NCI-H1092 treated with DMSO at 0.1 percent for 48 hours (cell line): ENCODE data around the gene NARS2.
A peak's percentile ranks its signal among the peaks of the same experiment; 100 is the strongest.

Experiments used
- DNase-seq: peaks from one replicate; lab custom pipeline; 2025; lab: John Stamatoyannopoulos, UW

Gene NARS2

GRCh38 chr11:78438298-78438975 lies 136.2 kb downstream of the NARS2 start:
- no peak for DNase-seq

GRCh38 chr11:78432956-78433355 lies 141.7 kb downstream of the NARS2 start:
- no peak for DNase-seq

DNA sequence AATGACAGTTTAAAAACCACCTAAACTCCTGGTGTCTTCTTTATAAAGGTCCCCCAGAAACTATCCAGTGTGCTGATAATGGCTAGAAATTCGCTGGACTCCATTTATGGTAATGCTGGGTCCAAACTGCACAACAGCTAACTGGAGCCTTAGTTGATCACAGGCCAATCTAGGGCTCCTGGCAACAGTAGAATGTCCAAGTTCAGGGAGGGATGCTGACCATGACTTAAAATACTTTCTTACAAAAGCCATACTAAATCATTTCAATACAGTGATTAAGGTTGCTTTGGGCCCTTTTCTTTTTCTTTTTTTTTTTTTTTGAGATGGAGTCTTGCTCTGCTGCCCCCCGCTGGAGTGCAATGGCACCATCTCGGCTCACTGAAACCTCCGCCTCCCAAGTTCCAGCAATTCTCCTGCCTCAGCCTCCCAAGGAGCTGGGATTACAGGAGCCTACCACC lies 142.6 kb downstream of the NARS2 start:
- DNase-seq = no peak

GRCh38 chr11:78429660-78430059 lies 145.0 kb downstream of the NARS2 start:
- DNase-seq = no peak

- no peak for DNase-seq
Measured at GRCh38 chr11:78429209-78429608, 145.5 kb downstream of the NARS2 start.

DNA sequence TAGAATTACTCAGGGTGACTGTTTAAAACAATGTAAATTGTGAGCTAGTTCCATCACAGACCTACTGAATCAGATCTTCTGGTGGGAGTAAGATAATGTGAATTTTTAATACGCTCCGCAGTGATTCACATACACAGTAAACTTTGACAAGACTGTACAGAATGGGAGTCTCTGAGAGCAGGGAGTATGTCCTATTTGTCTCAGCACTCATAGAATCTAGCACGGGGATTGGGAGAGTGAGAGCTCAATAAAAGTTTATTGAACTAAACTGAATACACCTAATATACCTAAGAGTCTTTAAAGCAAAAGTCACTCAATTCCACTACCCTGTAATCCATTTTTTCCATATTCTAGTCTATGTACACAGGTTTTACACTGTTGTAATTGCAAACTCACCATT lies 145.9 kb downstream of the NARS2 start:
- DNase-seq = no peak

DNA sequence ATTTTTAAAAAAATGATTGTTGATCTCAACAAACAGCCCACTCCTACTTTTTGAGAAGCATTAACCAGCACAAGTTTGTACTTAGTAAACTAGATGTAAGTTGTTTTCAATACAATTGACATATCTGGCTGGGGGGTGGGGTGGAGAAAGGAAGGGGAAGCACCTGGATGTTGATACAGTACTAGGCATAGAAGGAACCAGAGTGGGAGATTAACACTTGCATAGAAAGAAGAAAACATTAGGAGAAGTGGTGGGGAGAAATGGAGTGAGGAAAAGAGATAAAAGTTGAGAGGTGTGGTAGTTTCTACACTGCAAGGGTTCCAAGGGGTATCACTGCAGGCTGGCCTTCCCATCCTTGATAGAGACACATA lies 146.4 kb downstream of the NARS2 start:
- no peak for DNase-seq

DNA sequence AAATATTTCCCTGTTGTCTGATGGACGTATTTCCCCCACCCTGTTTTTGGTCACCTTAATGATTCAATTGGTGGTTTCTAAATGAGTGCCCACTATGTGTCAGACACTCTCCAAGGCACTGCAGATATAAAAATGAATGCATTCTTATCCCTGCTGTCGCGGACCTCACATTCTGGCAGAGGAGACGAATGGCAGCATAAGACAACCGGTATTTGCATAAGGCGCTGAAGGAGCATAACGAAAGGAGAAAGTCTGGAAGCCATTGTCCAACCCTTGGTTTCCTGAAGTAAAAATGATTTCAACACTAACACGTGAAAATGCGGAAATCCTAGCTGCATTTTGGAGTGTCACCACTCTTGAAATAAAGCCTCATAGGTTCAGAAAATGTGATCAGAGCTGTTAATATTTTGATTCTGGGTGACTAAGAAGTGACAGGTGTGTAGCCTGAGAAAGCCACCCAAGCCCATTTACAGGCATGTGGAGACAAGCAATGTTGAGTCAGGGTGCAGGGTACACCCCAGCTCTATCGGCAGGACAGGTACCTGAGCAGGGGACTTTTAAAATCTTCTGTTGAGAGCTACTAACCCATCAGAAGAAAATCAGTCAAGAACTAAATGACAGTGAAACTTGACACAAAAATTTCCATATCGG lies 146.9 kb downstream of the NARS2 start:
- DNase-seq = no peak

- no peak for DNase-seq
Measured at GRCh38 chr11:78426845-78427244, 147.8 kb downstream of the NARS2 start.

- DNase-seq = no peak
Measured at GRCh38 chr11:78425399-78426070, 149.1 kb downstream of the NARS2 start.

GRCh38 chr11:78424334-78425270 lies 150.1 kb downstream of the NARS2 start:
- DNase-seq = no peak

DNA sequence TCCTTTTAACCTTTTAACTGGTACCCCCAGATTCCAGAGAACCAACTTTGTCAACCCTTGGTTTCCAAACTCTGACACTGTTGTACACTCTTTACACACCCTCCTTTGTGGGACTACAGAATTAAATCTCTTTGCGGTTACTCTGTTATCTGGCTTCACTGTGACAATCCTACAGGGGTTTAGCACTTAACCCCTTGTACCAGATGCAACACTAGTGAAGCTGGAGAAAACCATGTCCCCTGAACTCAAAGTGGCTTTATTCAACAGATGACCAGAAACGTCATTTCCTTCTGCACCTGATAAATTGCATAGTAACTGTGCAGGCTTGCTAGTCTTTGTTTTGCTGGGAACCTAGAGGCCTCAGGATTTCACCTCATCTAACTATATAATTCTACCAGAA lies 151.4 kb downstream of the NARS2 start:
- DNase-seq = no peak

- DNase-seq = peak; percentile 27
Measured at GRCh38 chr11:78420796-78421209, 153.9 kb downstream of the NARS2 start.

- DNase-seq = peak; percentile 63
Measured at GRCh38 chr11:78420255-78420764, 154.4 kb downstream of the NARS2 start.

DNA sequence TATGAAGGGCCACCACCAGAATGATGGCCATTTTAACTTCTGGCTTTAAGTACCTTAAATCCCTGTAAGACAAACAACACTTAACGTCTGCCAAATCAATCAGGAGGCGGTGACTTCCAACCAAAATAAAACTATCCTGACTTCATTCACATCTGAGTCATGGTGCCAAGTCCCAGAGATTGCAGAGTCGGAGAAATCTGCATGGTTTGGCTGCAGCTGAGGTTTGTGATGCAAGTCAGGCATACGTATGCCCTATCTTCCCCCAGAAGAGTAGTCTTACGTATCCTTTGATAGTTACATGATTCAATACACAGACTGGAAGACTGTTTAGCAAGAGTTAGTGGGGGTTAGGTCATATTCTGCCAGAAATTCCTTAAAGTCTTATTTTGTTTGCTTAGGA lies 155.3 kb downstream of the NARS2 start:
- peak; percentile 18 for DNase-seq

- DNase-seq = peak; percentile 42
Measured at GRCh38 chr11:78418584-78419211, 156.0 kb downstream of the NARS2 start.

DNA sequence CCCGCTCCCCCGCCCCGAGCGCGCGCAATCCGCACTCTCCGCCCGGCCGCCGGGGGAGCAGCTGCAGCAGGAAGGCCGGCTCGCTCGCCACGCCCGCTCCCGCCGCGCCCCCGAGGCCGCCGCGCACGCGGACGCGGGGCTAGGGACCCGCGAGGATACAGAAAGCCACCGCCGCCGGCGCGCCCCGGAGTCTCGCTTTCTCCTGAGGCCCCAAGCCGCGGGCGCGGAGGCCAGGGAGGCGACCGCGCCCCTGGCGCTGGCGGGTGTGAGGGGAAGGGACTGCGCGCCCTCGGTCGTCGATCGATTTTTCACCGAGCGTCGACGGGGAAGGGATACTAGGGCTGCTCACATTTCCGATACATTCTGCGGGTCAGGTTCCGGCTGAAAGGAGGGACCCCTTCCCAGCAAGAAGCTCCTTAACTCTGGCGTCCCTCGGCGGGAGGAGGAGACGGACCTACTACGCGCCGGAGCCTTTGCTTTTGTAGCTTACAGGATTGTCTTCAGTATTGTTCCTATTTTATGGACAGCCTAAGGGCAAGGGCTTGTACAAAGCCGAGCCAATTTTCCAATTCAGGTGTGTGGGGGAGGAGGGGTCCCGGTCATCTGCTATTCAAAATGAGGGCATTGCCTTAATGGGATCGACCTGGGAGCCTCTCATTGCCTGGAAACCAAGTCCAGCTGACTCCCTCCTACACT lies 156.6 kb downstream of the NARS2 start:
- peak; percentile 92 for DNase-seq

DNA sequence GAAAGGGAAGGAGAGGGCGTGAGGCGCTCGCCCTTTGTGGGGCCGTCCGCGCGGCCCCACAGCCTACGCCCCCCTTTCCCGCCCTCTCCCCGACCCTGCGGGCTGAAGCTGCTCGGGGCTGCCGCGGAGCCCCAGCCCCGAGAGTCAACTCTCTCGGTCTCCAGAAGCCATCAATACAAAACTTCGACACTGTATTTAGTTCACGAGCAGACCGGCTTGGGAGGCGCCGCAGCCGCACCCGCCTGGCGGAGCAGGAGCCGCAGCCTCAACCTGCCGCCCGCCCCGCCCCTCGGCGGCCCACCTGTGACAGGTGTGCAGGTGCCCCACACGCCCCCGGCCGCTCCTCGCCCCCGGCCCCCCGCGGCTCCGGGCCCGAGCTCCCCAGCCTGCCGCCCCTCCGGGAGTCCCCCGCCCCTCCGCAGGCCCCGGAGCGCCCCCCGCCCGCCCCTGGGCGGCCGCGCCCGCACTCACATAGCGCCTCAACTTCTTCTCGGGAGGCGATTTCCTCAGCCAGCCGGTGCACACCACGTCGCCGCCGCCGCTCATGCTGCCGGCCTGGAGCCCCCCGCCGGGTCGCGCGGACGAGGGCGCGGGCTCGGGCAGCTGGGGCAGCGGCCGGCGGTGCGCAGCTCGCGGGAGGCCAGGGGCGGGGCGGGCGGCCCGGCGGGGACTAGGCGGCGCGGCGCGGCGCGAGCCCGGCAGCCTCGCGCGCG lies 157.3 kb downstream of the NARS2 start, which contains the start of gene GAB2:
Gene GAB2 (minus strand): TSS at position 646 of the 713 bp plus-strand sequence. CDS start 100 bp downstream, at position 546.
- DNase-seq = no peak

- peak; percentile 88 for DNase-seq
Measured at GRCh38 chr11:78416285-78417174, 158.1 kb downstream of the NARS2 start.
